ENCODE measurements around the gene DNAJB13. TPM values are rescaled to one million over a fixed set of nuclear protein-coding genes. Genes with fewer than 3 reads are reported as not detected.

The DNAJB13 gene
- total and polyA plus RNA-seq, 10 of the 15 experiments (the other 5 are each of a cell fraction or from before 2014, with no cell fraction given): 0.07 to 0.76 (median 0.15) TPM; not detected in 7

DNA sequence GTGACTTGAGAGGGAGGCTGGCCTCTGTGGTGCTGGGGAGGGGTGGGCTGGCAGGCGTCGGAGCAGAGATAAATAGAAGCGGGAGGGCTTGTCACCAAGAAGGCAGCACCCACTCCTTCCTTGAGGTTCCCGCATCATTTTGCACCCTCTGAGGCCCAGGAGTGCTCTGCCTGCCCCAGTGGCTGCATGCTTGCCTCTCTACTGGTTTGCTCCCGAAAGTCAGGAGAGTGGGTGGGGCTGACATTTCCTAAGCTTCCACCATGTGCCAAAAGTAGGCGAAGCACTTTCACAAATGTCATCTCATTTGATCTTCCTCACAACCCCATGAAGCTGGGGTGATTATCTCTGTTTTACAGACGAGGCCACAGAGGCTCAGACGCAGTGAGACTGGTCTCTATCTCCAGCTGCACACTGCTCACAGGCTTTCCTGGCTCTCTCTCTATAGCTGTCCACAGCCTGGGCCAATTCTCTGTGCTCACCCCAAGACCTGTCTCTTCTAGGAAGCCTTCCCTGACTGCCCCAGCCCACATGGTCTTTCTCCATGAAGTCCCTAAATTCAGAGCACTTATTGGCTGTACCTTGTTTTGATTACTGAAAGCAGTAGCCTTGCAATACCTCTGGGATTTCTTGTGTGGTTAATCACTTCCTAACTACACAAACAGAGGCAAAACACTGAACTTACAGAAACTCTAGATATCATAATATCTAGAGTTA lies 60.7 kb downstream of the DNAJB13 start:
- ChIA-PET SMC1A (ENCODE audit: uncharacterized antibody, unreplicated experiment) (interaction anchor here (0.7 to 4.8 kb wide), 7 partner anchors 10 to 216 kb away, joined by 3 to 21 read pairs (median 5); partner anchors contain the start of gene UCP2), POLR2A (interaction anchor here (0.7 to 1.1 kb wide), 2 partner anchors 31 to 132 kb away, joined by 3 read pairs; no protein-coding TSS in a partner anchor), CTCF (interaction anchor here (0.5 to 1.5 kb wide), 3 partner anchors 9 to 291 kb away, joined by 4 to 11 read pairs (median 4); no protein-coding TSS in a partner anchor), RAD21 (ENCODE audit: unreplicated experiment) (interaction anchor here (1.0 to 1.8 kb wide), 3 partner anchors 9 to 32 kb away, joined by 3 to 5 read pairs (median 3); no protein-coding TSS in a partner anchor)
- Histone ChIP-seq H4K20me1 (ENCODE audit: control insufficient read depth, insufficient read depth) (no peaks in the 10 kb centered on the region), H3K27ac (ENCODE audit: control insufficient read depth, insufficient read depth) (peak overlapping the region; percentile 56), H3K36me3 (ENCODE audit: control insufficient read depth in 2 of 2, insufficient read depth in 2 of 2, low read length in 1 of 2) (peaks cover 0 to 1% of the 10 kb centered on the region in 2 experiments), H3K9ac (ENCODE audit: control insufficient read depth, insufficient read depth, low read length) (no peak overlapping the region), H3K27me3 (replicated peaks in 1 of 2; ENCODE audit: control insufficient read depth in 2 of 2, insufficient read depth in 2 of 2, low read length in 1 of 2) (no peaks in the 10 kb centered on the region), H3K4me2 (ENCODE audit: control insufficient read depth, insufficient read depth) (no peak overlapping the region; the same call in none of the 2 replicates), H2AFZ (ENCODE audit: control insufficient read depth, low read depth, low read length) (no peak overlapping the region; the same call in 1 of the 2 replicates), H3K4me3 (no peak overlapping the region), H3K9me3 (replicated peaks; ENCODE audit: control insufficient read depth, insufficient read depth, low read length) (no peaks in the 10 kb centered on the region), H3K79me2 (ENCODE audit: control insufficient read depth, insufficient read depth, low read length) (no peaks in the 10 kb centered on the region), H3K4me1 (ENCODE audit: control insufficient read depth, insufficient read depth, low read length) (peaks cover 20% of the 10 kb centered on the region)
- DNase-seq (ENCODE audit: low read depth, low spot score) (peak; percentile 79), FAIRE-seq (no peak), ATAC-seq (peak; percentile 93)
- BruUV-seq (replicated peaks): no TSS peak
- intact Hi-C loops (cut with micrococcal nuclease; ENCODE audit: unreplicated experiment): loop anchor here (2.0 kb wide), 1 partner anchor 15 kb away; no protein-coding TSS in a partner anchor
- in situ Hi-C loops (cut with MboI): no loop called here
- 22% methylated on average over 8 of the region's 8 CpGs for WGBS (ENCODE audit: insufficient coverage, insufficient replicate concordance, low lambda C conversion rate, missing lambda C conversion rate)
- TF ChIP-seq ZNF274 (IDR thresholded peaks at IDR 0.05; ENCODE audit: insufficient read depth, insufficient read length) (no peak), SP1 (IDR thresholded peaks at IDR 0.05; ENCODE audit: low read depth, low read length) (no peak), BMI1 (IDR thresholded peaks at IDR 0.05; ENCODE audit: borderline replicate concordance) (no peak), BHLHE40 (IDR thresholded peaks at IDR 0.05; ENCODE audit: borderline replicate concordance in 1 of 2, low read depth in 2 of 2, low read length in 1 of 2) (no peak), EZH2 (IDR thresholded peaks at IDR 0.05; ENCODE audit: borderline replicate concordance, control insufficient read depth, low read depth, low read length) (no peak), IKZF1 (conservative IDR thresholded peaks at IDR 0.05) (peak; percentile 57; the same call in 1 of the 2 replicates), MYB (IDR thresholded peaks at IDR 0.05; ENCODE audit: borderline replicate concordance, low read depth, low read length) (no peak), MXI1 (IDR thresholded peaks at IDR 0.05; ENCODE audit: low read depth, low read length) (no peak), CREM (IDR thresholded peaks at IDR 0.05; ENCODE audit: low read depth) (peak; percentile 54; the same call in 1 of the 2 replicates), SRF (IDR thresholded peaks at IDR 0.05; ENCODE audit: low read depth in 2 of 2, low read length in 2 of 2) (no peak)
- TF ChIP-seq, protein P1, sequence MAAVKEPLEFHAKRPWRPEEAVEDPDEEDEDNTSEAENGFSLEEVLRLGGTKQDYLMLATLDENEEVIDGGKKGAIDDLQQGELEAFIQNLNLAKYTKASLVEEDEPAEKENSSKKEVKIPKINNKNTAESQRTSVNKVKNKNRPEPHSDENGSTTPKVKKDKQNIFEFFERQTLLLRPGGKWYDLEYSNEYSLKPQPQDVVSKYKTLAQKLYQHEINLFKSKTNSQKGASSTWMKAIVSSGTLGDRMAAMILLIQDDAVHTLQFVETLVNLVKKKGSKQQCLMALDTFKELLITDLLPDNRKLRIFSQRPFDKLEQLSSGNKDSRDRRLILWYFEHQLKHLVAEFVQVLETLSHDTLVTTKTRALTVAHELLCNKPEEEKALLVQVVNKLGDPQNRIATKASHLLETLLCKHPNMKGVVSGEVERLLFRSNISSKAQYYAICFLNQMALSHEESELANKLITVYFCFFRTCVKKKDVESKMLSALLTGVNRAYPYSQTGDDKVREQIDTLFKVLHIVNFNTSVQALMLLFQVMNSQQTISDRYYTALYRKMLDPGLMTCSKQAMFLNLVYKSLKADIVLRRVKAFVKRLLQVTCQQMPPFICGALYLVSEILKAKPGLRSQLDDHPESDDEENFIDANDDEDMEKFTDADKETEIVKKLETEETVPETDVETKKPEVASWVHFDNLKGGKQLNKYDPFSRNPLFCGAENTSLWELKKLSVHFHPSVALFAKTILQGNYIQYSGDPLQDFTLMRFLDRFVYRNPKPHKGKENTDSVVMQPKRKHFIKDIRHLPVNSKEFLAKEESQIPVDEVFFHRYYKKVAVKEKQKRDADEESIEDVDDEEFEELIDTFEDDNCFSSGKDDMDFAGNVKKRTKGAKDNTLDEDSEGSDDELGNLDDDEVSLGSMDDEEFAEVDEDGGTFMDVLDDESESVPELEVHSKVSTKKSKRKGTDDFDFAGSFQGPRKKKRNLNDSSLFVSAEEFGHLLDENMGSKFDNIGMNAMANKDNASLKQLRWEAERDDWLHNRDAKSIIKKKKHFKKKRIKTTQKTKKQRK (IDR thresholded peaks at IDR 0.05; ENCODE audit: low read depth, low read length): no peak
- TF ChIP-seq, protein P2, sequence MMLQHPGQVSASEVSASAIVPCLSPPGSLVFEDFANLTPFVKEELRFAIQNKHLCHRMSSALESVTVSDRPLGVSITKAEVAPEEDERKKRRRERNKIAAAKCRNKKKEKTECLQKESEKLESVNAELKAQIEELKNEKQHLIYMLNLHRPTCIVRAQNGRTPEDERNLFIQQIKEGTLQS (IDR thresholded peaks at IDR 0.05; ENCODE audit: borderline replicate concordance, extremely low read depth, low read depth, low read length): no peak
- TF ChIP-seq, protein P3, sequence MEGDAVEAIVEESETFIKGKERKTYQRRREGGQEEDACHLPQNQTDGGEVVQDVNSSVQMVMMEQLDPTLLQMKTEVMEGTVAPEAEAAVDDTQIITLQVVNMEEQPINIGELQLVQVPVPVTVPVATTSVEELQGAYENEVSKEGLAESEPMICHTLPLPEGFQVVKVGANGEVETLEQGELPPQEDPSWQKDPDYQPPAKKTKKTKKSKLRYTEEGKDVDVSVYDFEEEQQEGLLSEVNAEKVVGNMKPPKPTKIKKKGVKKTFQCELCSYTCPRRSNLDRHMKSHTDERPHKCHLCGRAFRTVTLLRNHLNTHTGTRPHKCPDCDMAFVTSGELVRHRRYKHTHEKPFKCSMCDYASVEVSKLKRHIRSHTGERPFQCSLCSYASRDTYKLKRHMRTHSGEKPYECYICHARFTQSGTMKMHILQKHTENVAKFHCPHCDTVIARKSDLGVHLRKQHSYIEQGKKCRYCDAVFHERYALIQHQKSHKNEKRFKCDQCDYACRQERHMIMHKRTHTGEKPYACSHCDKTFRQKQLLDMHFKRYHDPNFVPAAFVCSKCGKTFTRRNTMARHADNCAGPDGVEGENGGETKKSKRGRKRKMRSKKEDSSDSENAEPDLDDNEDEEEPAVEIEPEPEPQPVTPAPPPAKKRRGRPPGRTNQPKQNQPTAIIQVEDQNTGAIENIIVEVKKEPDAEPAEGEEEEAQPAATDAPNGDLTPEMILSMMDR (IDR thresholded peaks at IDR 0.05 in 2 of 3, conservative IDR thresholded peaks at IDR 0.05 in 1 of 3; ENCODE audit: control insufficient read depth in 2 of 3, extremely low read depth in 1 of 3, insufficient read depth in 1 of 3, low read depth in 3 of 3, low read length in 3 of 3): no peak
- TF ChIP-seq, protein P4, sequence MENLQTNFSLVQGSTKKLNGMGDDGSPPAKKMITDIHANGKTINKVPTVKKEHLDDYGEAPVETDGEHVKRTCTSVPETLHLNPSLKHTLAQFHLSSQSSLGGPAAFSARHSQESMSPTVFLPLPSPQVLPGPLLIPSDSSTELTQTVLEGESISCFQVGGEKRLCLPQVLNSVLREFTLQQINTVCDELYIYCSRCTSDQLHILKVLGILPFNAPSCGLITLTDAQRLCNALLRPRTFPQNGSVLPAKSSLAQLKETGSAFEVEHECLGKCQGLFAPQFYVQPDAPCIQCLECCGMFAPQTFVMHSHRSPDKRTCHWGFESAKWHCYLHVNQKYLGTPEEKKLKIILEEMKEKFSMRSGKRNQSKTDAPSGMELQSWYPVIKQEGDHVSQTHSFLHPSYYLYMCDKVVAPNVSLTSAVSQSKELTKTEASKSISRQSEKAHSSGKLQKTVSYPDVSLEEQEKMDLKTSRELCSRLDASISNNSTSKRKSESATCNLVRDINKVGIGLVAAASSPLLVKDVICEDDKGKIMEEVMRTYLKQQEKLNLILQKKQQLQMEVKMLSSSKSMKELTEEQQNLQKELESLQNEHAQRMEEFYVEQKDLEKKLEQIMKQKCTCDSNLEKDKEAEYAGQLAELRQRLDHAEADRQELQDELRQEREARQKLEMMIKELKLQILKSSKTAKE (IDR thresholded peaks at IDR 0.05; ENCODE audit: low read depth, poor library complexity, severe bottlenecking): peak; percentile 70

All from GM12878 (cell line).